Activated CD4-positive, alpha-beta T cell treated with anti-CD3 and anti-CD28 coated beads, Interleukin-2, amount 50 U/mL, for 24 hours (primary cell): ENCODE results near the gene OXLD1.
A peak's percentile ranks its signal among the peaks of the same experiment; 100 is the strongest.

Experiments used
- DNase-seq, 2 donors: peaks; one replicate each; pipeline ENCODE4 v3.0.0-alpha.2; 2020; ENCODE audit warnings: low read depth in 1 of 2, low spot score in 1 of 2

OXLD1 gene

DNA sequence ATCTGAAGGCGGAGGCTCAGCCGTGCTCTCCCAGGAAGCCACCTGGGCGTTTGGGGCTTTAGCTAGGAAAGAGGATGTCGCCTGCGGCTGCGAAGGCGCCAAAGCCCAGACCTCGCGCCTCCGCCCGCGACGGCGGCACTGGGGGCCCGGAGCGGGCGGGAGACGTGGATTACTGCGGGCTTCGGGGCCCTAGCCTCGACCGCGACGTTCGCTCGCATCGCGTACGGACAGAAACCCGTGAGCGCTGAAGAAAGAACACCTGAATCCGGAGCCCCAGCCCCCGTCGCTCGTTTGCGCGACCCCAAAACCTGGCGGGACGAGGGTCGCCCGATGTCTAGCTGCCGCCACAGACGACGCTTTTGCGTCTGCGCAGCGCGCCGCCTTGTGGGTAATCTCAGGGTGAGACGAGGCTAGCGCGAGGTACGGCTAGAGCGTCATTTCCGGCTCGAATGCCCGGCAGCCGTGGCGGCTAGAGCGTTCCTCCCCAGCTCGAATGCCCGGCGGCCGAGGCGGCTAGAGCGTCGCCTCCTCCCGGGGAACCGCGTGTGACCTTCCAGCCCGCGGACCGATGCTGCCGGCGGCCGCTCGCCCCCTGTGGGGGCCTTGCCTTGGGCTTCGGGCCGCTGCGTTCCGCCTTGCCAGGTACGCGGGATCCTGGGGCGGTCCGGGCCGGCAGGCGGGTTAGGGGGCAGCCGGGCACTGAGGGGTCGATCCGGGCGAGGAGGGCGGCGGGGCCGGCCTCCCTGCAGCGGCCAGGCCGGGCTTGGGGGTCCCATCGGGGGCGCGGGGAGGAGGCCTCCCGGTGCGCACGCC lies 36.7 kb upstream of the OXLD1 start, which contains the start of gene MRPL12:
Gene MRPL12 (plus strand): TSS at position 434 of the 813 bp plus-strand sequence. CDS start 135 bp downstream, at position 569.
- peak; percentile 72 to 82 for DNase-seq

DNA sequence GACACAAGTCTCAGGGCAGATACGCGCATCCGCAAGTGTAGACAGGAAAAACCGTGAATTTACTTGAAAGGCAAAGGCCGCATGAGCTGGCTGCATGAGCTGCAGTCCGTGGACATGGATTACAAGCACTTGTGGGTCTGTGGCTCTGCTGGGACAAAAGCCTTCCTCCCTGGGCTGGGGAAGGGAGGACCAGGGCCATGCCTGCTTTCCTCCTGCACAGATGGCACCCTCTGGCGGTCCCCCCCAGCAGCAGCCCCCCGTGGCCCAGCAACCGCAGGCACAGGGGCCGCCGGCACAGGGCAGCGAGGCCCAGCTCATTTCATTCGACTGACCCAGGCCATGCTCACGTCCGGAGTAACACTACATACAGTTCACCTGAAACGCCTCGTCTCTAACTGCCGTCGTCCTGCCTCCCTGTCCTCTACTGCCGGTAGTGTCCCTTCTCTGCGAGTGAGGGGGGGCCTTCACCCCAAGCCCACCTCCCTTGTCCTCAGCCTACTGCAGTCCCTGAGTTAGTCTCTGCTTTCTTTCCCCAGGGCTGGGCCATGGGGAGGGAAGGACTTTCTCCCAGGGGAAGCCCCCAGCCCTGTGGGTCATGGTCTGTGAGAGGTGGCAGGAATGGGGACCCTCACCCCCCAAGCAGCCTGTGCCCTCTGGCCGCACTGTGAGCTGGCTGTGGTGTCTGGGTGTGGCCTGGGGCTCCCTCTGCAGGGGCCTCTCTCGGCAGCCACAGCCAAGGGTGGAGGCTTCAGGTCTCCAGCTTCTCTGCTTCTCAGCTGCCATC lies 35.1 kb upstream of the OXLD1 start:
- DNase-seq = no peak

DNA sequence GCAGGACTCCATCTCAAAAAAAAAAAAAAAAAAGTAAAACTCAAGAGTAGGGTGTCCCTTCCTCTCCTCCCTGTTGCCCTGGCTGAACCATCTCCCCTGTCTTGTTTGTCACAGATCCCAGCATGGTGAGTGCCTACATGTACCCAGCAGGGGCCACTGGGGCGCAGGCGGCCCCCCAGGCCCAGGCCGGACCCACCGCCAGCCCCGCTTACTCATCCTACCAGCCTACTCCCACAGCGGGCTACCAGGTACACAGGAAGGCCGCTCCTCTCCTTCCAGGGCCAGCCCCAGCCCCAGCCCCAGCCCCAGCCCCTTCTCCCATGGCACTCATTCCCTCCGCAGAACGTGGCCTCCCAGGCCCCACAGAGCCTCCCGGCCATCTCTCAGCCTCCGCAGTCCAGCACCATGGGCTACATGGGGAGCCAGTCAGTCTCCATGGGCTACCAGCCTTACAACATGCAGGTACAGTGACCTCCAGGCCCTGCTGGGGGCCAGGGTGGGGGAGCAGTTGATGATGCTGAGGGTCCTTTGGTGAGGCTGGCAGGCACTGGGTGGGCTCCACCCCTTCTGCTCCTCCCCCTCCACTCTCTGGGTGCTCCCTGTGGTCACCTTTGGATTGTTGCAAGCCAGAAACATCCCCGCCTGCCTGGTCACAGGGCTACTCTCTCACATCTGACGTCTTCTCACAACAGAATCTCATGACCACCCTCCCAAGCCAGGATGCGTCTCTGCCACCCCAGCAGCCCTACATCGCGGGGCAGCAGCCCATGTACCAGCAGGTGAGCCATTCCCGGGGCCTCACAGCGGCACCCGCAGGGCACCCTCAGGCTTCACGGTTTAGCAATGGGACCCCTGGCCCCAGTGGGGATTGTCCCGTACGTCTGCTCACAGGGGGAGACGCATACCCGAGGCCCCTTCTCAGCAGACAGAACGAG lies 34.2 kb upstream of the OXLD1 start:
- DNase-seq = no peak

DNA sequence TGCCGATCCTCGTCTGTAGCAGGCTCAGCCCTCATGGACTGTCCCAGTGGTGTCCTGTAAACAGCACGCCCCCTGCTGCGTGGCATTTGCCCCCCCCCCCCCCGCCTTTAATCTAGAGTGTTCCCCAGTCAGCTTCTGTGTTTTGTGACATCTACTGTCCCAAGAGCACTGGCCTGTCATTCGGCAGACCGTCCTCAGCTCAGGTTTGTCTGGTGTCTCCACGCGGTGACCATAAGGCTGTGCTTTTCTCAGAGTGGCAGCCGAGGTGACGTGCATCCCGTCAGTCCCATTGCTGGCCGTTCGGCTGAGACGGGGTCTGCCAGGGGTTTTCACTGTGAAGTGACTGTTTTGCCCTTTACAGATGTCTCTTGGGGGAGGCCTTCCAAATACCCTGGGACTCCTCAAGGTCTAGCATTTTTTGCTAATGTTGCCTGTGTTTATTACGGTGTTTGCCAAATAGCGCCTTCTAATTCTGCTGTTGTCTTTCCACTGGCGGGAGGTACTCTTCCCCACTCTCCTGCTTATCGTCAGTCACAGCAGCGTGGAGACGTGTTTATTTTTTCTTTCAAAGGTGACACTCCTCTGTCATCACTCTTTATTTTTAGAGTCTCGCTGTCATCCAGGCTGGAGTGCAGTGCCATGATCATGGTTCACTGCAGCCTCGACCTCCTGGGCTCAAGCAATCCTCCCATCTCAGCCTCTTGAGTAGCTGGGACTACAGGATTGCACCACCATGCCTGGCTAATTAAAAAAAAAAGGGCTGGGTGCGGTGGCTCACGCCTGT lies 31.0 kb upstream of the OXLD1 start:
- DNase-seq = no peak

DNA sequence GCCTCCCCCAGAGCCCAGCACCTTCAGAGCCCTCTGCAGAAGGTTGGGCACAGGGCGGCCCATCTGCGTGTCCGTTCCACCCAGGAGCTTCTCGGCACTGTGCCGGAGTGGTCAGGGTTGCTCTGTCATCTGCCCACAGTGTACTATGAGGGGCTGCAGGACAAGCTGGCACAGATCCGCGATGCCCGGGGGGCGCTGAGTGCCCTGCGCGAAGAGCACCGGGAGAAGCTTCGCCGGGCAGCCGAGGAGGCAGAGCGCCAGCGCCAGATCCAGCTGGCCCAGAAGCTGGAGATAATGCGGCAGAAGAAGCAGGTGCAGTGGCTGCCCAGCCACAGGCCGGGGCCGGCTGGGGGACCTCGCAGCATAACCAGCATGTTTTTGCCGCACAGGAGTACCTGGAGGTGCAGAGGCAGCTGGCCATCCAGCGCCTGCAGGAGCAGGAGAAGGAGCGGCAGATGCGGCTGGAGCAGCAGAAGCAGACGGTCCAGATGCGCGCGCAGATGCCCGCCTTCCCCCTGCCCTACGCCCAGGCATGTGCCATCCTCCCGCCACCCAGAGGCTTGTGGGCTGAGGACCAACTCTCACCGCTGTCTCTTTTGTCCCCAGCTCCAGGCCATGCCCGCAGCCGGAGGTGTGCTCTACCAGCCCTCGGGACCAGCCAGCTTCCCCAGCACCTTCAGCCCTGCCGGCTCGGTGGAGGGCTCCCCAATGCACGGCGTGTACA lies 30.0 kb upstream of the OXLD1 start:
- no peak for DNase-seq

DNA sequence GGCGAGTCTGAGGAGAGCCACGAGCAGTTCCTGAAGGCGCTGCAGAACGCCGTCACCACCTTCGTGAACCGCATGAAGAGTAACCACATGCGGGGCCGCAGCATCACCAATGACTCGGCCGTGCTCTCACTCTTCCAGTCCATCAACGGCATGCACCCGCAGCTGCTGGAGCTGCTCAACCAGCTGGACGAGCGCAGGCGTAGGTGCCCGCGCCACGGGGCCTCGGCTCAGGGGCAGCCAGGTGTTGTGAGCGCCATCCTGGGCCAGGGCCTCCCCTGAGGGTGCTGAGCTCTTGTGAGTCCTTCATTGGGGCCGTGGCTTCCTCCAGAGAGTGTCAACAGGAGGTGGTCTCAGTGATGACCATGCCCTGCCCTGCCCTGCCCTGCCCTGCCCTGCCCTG lies 29.4 kb upstream of the OXLD1 start:
- DNase-seq = no peak

DNA sequence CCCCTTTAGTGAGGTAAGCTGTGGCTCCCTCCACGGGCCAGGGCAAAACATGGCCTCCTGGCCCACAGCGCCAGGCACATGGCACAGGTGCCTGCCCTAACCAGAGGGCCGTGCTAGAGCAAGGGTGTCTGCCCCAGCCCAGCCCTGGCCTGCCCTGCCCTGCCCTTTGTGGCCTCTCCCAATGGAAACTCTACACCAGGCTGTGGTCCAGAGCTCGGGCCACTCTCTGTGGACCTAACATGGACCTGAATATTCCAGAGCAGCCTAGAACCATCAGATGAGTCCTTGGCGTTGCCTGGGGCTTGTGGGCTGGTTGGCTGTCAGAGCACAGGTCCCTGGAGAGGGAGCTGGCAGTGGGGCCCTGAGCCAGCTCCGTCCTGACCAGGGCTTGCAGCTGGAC lies 28.8 kb upstream of the OXLD1 start:
- no peak for DNase-seq

DNA sequence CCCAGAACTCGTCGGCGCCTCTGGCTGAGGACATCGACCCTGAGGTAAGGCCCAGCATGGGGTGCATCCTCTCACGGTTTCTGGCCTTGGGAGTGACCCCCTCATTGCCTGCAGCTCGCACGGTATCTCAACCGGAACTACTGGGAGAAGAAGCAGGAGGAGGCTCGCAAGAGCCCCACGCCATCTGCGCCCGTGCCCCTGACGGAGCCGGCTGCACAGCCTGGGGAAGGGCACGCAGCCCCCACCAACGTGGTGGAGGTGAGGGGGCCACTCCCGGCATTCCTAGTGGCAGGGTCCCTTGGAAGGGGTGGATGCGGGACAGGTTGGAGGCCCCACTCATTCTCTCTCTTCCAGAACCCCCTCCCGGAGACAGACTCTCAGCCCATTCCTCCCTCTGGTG lies 28.4 kb upstream of the OXLD1 start:
- no peak for DNase-seq

DNA sequence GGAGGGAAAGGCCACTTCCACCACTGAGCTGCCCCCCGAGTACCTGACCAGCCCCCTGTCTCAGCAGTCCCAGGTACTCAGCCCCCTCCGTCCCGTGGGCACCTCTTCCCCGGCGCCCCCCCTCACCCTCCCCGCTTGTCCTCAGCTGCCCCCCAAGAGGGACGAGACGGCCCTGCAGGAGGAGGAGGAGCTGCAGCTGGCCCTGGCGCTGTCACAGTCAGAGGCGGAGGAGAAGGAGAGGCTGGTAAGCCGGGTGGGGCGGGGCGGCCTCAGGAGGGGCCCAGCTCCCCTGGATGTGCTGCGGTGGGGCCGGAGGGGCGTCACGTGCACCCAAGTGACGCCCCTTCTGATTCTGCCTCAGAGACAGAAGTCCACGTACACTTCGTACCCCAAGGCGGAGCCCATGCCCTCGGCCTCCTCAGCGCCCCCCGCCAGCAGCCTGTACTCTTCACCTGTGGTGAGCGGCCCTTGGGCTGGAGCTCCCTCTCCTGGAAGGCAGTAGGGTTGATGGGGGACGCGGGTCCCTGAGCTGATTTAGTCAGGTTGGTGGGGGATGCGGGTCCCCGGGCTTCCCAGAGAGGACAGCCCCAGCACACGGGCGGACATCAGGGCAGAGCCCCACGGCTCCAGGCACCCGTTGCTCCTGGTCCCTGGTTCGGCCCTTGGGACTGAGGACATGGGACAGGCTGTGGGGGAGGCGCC lies 27.3 kb upstream of the OXLD1 start:
- no peak for DNase-seq

DNA sequence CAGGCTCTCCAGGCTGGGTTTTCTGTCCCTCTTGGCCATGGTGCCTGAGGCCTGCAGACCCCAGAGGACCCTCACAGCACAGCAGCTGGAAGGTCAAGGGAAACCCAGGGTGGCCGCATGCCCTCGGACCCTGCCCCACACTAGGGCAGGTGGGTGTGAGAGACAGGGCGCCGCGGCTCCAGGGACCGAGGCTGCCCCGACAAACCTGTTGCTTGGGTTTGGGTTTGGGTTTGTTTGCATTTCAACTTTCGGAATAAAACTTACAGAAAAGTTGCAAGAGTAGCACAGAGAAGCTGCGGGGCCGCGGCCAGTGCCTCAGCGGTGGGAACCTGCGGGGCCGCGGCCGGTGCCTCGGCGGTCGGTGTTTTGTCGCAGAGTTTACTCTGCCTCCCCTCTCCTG lies 25.2 kb upstream of the OXLD1 start:
- DNase-seq = no peak

DNA sequence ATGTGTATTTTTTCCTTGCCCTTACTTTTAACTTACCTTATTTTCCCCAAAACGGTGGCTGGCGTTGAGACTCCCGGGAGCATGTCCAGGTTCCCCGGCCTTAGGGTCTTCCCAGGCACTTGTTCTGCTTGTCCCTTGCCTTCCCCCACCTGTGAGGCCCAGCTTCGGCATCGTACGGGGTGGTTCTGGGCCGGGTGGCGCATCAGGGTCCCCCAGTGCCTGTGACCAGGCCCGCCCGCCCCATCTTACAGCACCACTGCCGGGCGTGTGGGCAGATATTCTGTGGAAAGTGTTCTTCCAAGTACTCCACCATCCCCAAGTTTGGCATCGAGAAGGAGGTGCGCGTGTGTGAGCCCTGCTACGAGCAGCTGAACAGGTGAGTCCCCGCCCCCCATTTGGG lies 24.8 kb upstream of the OXLD1 start:
- no peak for DNase-seq

DNA sequence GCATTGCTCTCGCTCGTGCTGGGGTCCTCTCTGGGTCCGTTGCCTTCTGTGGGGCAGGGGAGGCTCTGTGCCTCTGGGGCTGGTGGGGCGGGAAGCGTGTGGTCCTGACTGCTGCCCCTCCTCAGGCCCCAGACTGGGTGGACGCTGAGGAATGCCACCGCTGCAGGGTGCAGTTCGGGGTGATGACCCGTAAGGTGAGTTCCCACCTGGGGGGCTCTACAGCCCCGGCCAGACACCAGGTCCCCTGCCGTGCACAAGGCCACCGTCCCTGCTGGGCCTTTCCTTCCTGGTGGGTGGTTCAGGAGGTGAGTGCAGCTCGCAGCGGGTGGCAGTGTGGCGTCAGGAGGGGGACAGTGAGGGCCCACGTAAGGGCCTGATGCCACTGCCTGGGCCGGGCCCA lies 24.1 kb upstream of the OXLD1 start:
- no peak for DNase-seq

DNA sequence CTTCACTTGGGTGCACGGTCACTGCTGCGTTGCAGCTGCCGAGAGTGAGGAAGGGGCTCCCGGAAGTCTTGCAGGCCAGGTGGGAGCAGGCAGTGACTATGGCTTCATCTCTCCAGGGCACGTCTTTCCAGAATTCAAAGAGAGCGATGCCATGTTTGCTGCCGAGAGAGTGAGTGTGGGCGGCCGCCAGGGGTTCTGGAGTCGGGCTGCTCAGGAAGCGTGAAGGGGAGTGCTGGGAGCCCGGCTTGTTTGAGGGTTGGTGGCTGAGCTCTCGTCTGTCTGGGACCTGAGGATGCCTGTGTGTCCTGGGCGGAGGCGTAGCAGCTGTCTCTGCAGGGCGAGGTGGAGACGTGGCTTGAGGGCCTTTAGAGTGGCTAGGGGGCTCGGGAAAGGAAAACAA lies 23.7 kb upstream of the OXLD1 start:
- DNase-seq = no peak

DNA sequence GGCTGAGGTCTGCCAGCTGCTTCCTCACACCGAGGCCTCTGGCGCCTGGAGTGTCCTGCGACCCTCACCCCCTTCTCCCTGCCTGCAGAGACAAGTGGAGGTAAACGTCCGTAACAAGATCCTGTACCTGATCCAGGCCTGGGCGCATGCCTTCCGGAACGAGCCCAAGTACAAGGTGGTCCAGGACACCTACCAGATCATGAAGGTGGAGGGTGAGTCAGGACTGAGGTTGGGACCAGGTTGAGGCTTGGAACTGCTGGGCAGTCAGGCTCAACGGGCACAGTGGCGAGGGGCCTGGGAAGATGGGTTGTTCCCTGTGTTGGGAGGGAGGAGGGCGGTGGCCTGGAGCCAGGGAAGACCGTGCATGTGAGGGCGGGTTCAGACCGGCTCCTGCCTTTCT lies 22.2 kb upstream of the OXLD1 start:
- DNase-seq = no peak

DNA sequence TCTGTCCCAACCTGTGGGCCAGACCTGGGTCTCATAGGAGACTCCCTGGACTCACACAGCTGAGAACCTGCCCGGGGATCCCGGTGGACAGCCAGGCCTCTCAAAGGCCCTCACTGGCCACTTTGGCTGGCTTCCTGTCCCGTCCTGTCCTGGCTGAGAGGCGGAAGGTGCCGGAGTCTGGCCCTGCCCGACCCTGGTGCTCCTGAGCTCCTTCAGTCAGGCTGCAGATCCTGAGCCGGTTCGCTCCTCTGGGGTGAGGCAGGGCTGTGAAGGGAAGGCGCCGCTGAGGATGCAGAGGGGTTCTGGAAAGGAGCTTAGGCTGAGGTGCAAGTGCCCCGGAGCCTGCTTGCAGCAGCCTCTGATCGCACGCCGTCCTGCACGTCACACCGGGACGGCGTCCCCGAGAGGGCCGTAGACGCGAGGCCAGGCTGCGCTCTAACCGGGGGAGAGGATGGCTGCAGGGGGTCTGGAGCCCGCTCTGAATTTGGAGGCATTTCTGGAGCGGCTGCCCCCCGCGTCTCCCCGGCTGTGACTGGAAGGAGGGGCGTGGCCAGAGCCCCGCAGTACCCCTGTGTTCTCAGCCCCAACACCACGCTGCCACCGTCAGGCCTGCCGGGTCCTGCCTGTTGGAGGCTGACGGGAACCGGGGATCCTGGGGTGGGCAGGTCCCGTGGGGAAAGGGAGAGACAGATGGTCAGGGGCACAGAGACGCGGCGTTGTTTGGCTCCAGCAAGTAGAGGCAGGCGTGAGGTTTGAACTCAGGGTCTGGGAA lies 21.6 kb upstream of the OXLD1 start:
- no peak for DNase-seq

DNA sequence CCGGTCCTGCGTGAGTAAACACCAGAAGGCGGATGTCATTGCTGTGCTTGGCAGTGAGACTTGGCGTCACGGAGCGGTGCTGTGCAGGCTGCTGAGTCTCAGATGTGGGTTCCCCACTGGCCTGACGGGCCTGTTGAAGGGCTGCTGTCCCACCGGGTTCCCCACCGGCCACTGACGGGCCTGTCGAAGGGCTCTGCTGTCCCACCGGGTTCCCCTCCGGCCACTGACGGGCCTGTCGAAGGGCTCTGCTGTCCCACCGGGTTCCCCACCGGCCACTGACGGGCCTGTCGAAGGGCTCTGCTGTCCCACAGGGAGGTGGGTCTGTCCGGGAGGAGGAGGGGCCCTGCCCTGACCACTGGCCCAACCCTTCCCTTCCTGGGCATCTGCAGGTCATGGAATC lies 20.2 kb upstream of the OXLD1 start:
- no peak for DNase-seq

DNA sequence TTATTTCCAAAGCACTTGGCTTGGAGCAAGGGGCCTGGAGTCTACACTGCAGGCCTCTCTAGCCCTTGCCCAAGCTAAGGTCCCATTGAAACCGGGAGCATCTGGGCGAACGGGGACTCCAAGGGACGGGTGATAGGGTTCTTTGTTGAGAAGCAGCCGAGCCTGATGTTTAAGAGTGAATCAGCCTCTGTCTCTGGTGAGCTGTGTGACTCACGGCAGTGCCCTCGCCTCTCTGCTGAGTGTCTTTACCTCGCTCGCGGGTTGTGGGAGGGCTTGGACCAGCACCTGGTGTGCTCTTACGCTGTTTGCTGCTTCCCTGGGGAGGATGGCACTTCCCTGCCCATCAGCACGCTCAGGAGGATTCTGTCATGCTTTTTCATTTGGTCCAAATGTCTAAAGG lies 18.7 kb upstream of the OXLD1 start:
- peak; percentile 28 to 32 for DNase-seq

DNA sequence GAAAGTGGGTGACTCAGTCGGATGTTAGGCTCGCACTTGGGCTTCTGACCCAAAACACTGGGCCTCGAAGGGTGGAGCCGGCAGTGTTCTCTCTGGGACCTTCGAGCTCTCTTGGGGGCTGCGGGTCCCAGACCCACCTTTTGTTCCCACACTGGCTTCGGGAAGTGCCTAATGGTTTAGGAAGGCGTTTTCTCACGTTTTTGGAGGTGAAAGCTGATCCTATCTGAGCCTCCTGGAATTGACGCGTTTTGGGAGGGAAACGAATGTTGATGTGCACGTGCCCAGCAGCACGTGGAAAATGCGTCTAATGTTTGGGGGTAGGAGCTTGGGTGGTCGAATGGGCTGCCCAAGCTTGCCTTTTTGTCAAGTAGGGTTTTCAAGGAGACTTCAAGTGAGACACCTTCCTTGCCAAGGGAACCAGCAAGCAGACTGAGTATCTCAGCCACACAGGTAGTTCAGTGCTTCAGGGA lies 18.1 kb upstream of the OXLD1 start:
- DNase-seq = no peak
